CD14-positive monocyte (primary cell): Measurements from ENCODE around the gene CYP17A1. TPM values are rescaled to one million over a fixed set of nuclear protein-coding genes. Genes with fewer than 3 reads are reported as not detected.

ENCODE experiments used
- DNase-seq, 3 donors: peaks; one replicate each; pipeline ENCODE4 v3.0.0-alpha.2; 2011 to 2022
- H2AFZ ChIP-seq: 2 replicates; pipeline ENCODE4 v1.6.0; 2012; ENCODE audit warnings: mild to moderate bottlenecking, low read depth, low read length, inconsistent platforms; ENCODE audit not compliant: insufficient read depth, poor library complexity, severe bottlenecking
- H3K27ac ChIP-seq, 2 donors: 1 replicate in 1 of 2; 2 replicates in 1 of 2; pipeline ENCODE4 v1.5.1; 2012 to 2013; ENCODE audit warnings: low read length in 2 of 2, control low read depth in 1 of 2, inconsistent platforms in 1 of 2, low read depth in 1 of 2, mild to moderate bottlenecking in 1 of 2
- H3K27me3 ChIP-seq, 2 donors: one replicate each; pipeline versions ENCODE4 v1.6.0 to v1.6.1; 2011 to 2013; ENCODE audit warnings: low read length in 2 of 2; ENCODE audit not compliant: control insufficient read depth in 2 of 2, insufficient read depth in 2 of 2
- H3K36me3 ChIP-seq, 2 donors: replicated peaks in 1 of 2; 1 replicate in 1 of 2; 2 replicates in 1 of 2; pipeline versions ENCODE4 v1.5.1 to v1.6.1; 2012 to 2013; ENCODE audit warnings: low read length in 2 of 2, control low read depth in 1 of 2, inconsistent platforms in 1 of 2, mild to moderate bottlenecking in 1 of 2; ENCODE audit not compliant: insufficient read depth in 2 of 2, control insufficient read depth in 1 of 2
- H3K4me1 ChIP-seq, 2 donors: 1 replicate in 1 of 2; 2 replicates in 1 of 2; pipeline versions ENCODE4 v1.5.1 to v1.6.1; 2012 to 2013; ENCODE audit warnings: low read length in 2 of 2, control low read depth in 1 of 2, inconsistent platforms in 1 of 2, mild to moderate bottlenecking in 1 of 2, moderate library complexity in 1 of 2; ENCODE audit not compliant: insufficient read depth in 2 of 2, control insufficient read depth in 1 of 2
- H3K4me2 ChIP-seq: replicated peaks from 2 replicates; pipeline ENCODE3; 2012; ENCODE audit warnings: low read length, moderate library complexity, mild to moderate bottlenecking; ENCODE audit not compliant: poor library complexity, severe bottlenecking; ENCODE audit errors: extremely low read depth
- H3K4me3 ChIP-seq, 3 experiments: fragments of 200-600 bp in 1 of 3; sonication (generic) in 1 of 3; replicated peaks in 1 of 3; 1 replicate in 2 of 3; 2 replicates in 1 of 3; pipeline ENCODE4 v1.5.1; 2011 to 2013; ENCODE audit warnings: low read length in 3 of 3, mild to moderate bottlenecking in 3 of 3, control low read depth in 2 of 3, low read depth in 2 of 3, inconsistent platforms in 1 of 3, moderate library complexity in 1 of 3
- H3K79me2 ChIP-seq: 2 replicates; pipeline ENCODE4 v1.6.0; 2012; ENCODE audit warnings: mild to moderate bottlenecking, control low read depth, inconsistent platforms, low read length, moderate library complexity; ENCODE audit not compliant: insufficient read depth
- H3K9ac ChIP-seq: 2 replicates; pipeline ENCODE4 v1.6.0; 2017; ENCODE audit warnings: low read length, mild to moderate bottlenecking; ENCODE audit not compliant: insufficient read depth, poor library complexity, severe bottlenecking
- H3K9me3 ChIP-seq, 2 donors: replicated peaks in 1 of 2; 1 replicate in 1 of 2; 2 replicates in 1 of 2; pipeline versions ENCODE4 v1.5.1 to v1.6.1; 2012 to 2013; ENCODE audit warnings: low read length in 2 of 2, control low read depth in 1 of 2; ENCODE audit not compliant: control insufficient read depth in 1 of 2, insufficient read depth in 1 of 2
- H4K20me1 ChIP-seq: 2 replicates; pipeline ENCODE4 v1.6.0; 2012; ENCODE audit warnings: mild to moderate bottlenecking, low read length, control low read depth, moderate library complexity; ENCODE audit not compliant: insufficient read depth
- H3K27ac Mint-ChIP-seq, 7 donors: one replicate each; pipeline ENCODE4 v1.8.0; 2020; ENCODE audit warnings: mild to moderate bottlenecking in 7 of 7, mixed read lengths in 7 of 7, moderate library complexity in 6 of 7, inconsistent platforms in 2 of 7
- H3K27me3 Mint-ChIP-seq, 3 donors: one replicate each; pipeline ENCODE4 v1.8.0; 2021 to 2022; ENCODE audit warnings: low read depth in 3 of 3, mild to moderate bottlenecking in 3 of 3, mixed read lengths in 3 of 3, moderate library complexity in 3 of 3, inconsistent platforms in 1 of 3
- H3K36me3 Mint-ChIP-seq, 2 donors: one replicate each; pipeline ENCODE4 v1.8.0; 2020; ENCODE audit warnings: mixed read lengths in 2 of 2, inconsistent platforms in 1 of 2, mild to moderate bottlenecking in 1 of 2
- H3K4me1 Mint-ChIP-seq: one replicate; pipeline ENCODE4 v1.8.0; 2020; ENCODE audit warnings: mild to moderate bottlenecking, mixed read lengths
- H3K4me3 Mint-ChIP-seq, 2 donors: one replicate each; pipeline ENCODE4 v1.8.0; 2020; ENCODE audit warnings: mild to moderate bottlenecking in 2 of 2, mixed read lengths in 2 of 2, moderate library complexity in 1 of 2
- H3K9me3 Mint-ChIP-seq, 7 donors: one replicate each; pipeline ENCODE4 v1.8.0; 2020 to 2022; ENCODE audit warnings: mixed read lengths in 7 of 7, mild to moderate bottlenecking in 6 of 7, moderate library complexity in 6 of 7, inconsistent platforms in 2 of 7
- CTCF ChIP-seq: fragments of 200-600 bp; IDR thresholded peaks from one replicate; pipeline ENCODE4 v1.8.0; 2022; ENCODE audit warnings: antibody characterized with exemption, mild to moderate bottlenecking
- WGBS: methylation state at CpG from one replicate; pipeline ENCODE4 v1.1.5; 2013; ENCODE audit warnings: missing lambda C conversion rate; ENCODE audit not compliant: insufficient coverage; 5-methylcytosine and 5-hydroxymethylcytosine counted together
- intact Hi-C, 2 donors: fragments of 100-400 bp; cut with micrococcal nuclease; formaldehyde crosslinking; loops; one replicate each; pipeline versions ENCODE4 v1.15.0 to v1.15.1; 2023
- polyA plus RNA-seq, 3 donors: library from polyadenylated mRNA; depleted of rRNA in 1 of 3; unstranded in 2 of 3; stranded (reverse) in 1 of 3; fragments of 300-500 nt in 2 of 3; fragments of >200 nt in 1 of 3; fragmentation: Illumina TruSeq in 2 of 3; gene quantifications; 1 replicate in 2 of 3; 2 replicates in 1 of 3; pipeline ENCODE4 v1.2.3, GENCODE V29; 2012 to 2021

Gene CYP17A1
- polyA plus RNA-seq, 3 donors, result 0.04 TPM; not detected in 2

GRCh38 chr10:102796407-102797176 is 40.6 kb downstream of the CYP17A1 start:
- Histone ChIP-seq H3K36me3 (peaks cover 34 to 54% of the 10 kb centered on the region in 2 donors), H3K27ac (peak overlapping the region; percentile 73 to 90), H4K20me1 (no peaks in the 10 kb centered on the region), H2AFZ (peak overlapping the region; percentile 39), H3K4me1 (peaks cover 43 to 57% of the 10 kb centered on the region in 2 donors), H3K4me3 (peak overlapping the region in 2 of 3 experiments; percentile 14 to 57), H3K4me2 (peak overlapping the region; percentile 53), H3K79me2 (peaks cover 58% of the 10 kb centered on the region), H3K9ac (peak overlapping the region; percentile 34), H3K9me3 (no peaks in the 10 kb centered on the region), H3K27me3 (no peaks in the 10 kb centered on the region)
- peak; percentile 75 to 85 (median 76) for DNase-seq
- no peak for TF ChIP-seq CTCF
- H3K27me3 Mint-ChIP-seq, result no peaks in the 10 kb centered on the region
- peak overlapping the region; percentile 65 to 80 for H3K4me3 Mint-ChIP-seq
- H3K36me3 Mint-ChIP-seq, result peaks cover 40 to 48% of the 10 kb centered on the region in 2 donors
- H3K4me1 Mint-ChIP-seq, result peaks cover 53% of the 10 kb centered on the region
- H3K9me3 Mint-ChIP-seq, result no peaks in the 10 kb centered on the region
- intact Hi-C loops, result no loop called here
- 18% methylated on average over 4 of the region's 9 CpGs for WGBS
- H3K27ac Mint-ChIP-seq, result peak overlapping the region; percentile 92 to 97 (median 95)

- peak overlapping the region; percentile 53 for H3K4me2 ChIP-seq
- peak in 2 of 3 donors; percentile 32 to 60 for DNase-seq
- peaks cover 39 to 48% of the 10 kb centered on the region in 2 donors for H3K4me1 ChIP-seq
- intact Hi-C loops, result no loop called here
- H3K36me3 Mint-ChIP-seq, result peaks cover 36 to 50% of the 10 kb centered on the region in 2 donors
- H3K27ac ChIP-seq, result peak overlapping the region; percentile 73 to 90
- H3K27ac Mint-ChIP-seq, result peak overlapping the region; percentile 92 to 97 (median 95)
- H3K79me2 ChIP-seq, result peaks cover 66% of the 10 kb centered on the region
- peaks cover 29 to 54% of the 10 kb centered on the region in 2 donors for H3K36me3 ChIP-seq
- no peaks in the 10 kb centered on the region for H3K9me3 Mint-ChIP-seq
- no peaks in the 10 kb centered on the region for H3K27me3 ChIP-seq
- 57% methylated on average over 8 of the region's 15 CpGs for WGBS
- H3K4me1 Mint-ChIP-seq, result peaks cover 46% of the 10 kb centered on the region
- no peak for TF ChIP-seq CTCF
- H3K27me3 Mint-ChIP-seq, result no peaks in the 10 kb centered on the region
- peak overlapping the region in 1 of 3 experiments; percentile 57 for H3K4me3 ChIP-seq
- H3K9ac ChIP-seq, result peak overlapping the region; percentile 34
- H2AFZ ChIP-seq, result peak overlapping the region; percentile 39
- H3K4me3 Mint-ChIP-seq, result peak overlapping the region; percentile 65 to 80
- H3K9me3 ChIP-seq, result no peaks in the 10 kb centered on the region
- no peaks in the 10 kb centered on the region for H4K20me1 ChIP-seq
These were observed 41.5 kb downstream of the CYP17A1 start for GRCh38 chr10:102795453-102796406.
